Measurements from ENCODE around the gene ATP8A2.

DNA sequence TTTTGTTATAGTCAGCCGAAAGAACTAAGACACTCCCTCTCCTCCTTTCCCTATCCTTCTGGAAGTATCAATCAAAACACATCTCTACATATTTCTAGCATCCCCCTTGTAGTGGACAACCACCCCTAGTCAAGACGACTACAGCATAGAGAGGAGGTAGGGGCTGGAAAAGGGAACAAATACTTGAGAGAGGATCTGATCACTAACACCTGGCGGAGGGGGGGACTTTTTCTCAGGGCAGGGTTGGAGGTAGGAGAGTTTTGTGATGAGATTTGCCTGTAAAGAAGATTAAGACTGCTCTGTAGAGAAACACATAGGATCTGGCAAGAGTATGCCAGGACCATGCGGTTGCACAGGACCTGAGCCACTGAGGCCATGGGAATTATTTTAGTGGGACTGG, 471.9 kb downstream of the ATP8A2 start:
- TF ChIP-seq CTCF (IDR thresholded peaks at IDR 0.05 in 4 of 5, conservative IDR thresholded peaks at IDR 0.05 in 1 of 5) (no peak), POLR2A (IDR thresholded peaks at IDR 0.05) (no peak)
